Measurements from ENCODE around the gene MLLT10. TPM values are rescaled to one million over a fixed set of nuclear protein-coding genes. Genes with fewer than 3 reads are reported as not detected.

Gene MLLT10
- total RNA-seq, 6 donors from 2014 or later, result 40.1 to 63.9 (median 53.9) TPM

DNA sequence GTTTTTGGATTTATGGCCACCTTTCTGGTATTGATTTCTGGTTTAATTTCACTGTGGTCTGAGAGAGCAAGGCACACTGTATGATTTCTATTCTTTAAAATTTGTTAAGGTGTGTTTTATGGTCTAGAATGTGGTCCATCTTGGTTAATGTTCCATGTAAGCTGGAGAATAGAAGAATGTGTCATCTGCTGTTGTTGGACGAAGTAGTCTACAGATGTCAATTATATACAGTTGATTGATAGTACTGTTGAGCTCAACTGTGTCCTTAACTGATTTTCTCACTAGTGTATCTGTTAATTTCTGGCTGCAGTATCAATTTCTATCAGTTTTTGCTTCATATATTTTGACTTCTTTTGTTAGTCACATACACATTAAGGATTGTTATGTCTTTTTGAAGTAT, 127.1 kb downstream of the MLLT10 start:
- Histone ChIP-seq H3K27me3 (no peaks in the 10 kb centered on the region), H3K9me3 (no peaks in the 10 kb centered on the region), H3K4me1 (peaks cover 0 to 9% (median 7%) of the 10 kb centered on the region in 4 donors), H3K36me3 (peaks cover 0 to 4% (median 0%) of the 10 kb centered on the region in 4 donors), H3K27ac (no peak overlapping the region), H3K4me3 (no peak overlapping the region)
- no peak for ATAC-seq (ENCODE audit: low FRiP score in 2 of 2)
- DNase-seq, result no peak
- no peak for TF ChIP-seq POLR2AphosphoS5 (IDR thresholded peaks at IDR 0.05)
- TF ChIP-seq POLR2A (IDR thresholded peaks at IDR 0.05), result no peak
- no peak for TF ChIP-seq EP300 (IDR thresholded peaks at IDR 0.05)
- 91 to 96% methylated on average over 1 of the region's 1 CpG for WGBS, 2 donors

DNA sequence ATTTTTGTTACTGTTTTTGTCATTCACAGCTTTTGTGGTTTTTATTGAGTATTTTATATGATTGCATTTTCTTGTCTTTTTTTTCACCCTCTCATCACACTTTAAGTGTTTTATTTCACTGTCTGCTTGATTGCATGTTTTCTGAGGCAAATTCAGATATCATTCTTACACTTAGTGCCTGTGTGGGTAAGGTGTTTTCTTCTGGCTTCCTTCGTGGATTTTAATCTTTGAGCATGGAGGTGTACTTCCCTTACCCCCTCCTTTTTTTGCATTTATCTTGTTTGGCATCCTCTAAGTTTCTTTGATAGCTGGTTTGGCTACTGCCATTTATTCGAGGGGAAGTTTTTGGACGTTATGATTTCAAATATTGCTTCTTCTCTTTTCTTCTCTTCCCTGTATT, 127.9 kb downstream of the MLLT10 start:
- DNase-seq (no peak), ATAC-seq (ENCODE audit: low FRiP score in 2 of 2) (no peak)
- Histone ChIP-seq H3K4me3 (no peak overlapping the region), H3K4me1 (peaks cover 0 to 9% (median 7%) of the 10 kb centered on the region in 4 donors), H3K27me3 (no peaks in the 10 kb centered on the region), H3K9me3 (no peaks in the 10 kb centered on the region), H3K27ac (no peak overlapping the region), H3K36me3 (peaks cover 0 to 4% (median 0%) of the 10 kb centered on the region in 4 donors)
- WGBS, 2 donors, result 37 to 52% methylated on average over 3 of the region's 3 CpGs
- TF ChIP-seq, protein P1, sequence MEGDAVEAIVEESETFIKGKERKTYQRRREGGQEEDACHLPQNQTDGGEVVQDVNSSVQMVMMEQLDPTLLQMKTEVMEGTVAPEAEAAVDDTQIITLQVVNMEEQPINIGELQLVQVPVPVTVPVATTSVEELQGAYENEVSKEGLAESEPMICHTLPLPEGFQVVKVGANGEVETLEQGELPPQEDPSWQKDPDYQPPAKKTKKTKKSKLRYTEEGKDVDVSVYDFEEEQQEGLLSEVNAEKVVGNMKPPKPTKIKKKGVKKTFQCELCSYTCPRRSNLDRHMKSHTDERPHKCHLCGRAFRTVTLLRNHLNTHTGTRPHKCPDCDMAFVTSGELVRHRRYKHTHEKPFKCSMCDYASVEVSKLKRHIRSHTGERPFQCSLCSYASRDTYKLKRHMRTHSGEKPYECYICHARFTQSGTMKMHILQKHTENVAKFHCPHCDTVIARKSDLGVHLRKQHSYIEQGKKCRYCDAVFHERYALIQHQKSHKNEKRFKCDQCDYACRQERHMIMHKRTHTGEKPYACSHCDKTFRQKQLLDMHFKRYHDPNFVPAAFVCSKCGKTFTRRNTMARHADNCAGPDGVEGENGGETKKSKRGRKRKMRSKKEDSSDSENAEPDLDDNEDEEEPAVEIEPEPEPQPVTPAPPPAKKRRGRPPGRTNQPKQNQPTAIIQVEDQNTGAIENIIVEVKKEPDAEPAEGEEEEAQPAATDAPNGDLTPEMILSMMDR (IDR thresholded peaks at IDR 0.05), result no peak
- no peak for TF ChIP-seq POLR2AphosphoS5 (IDR thresholded peaks at IDR 0.05)
- TF ChIP-seq POLR2A (IDR thresholded peaks at IDR 0.05), result no peak
- TF ChIP-seq EP300 (IDR thresholded peaks at IDR 0.05), result no peak

DNA sequence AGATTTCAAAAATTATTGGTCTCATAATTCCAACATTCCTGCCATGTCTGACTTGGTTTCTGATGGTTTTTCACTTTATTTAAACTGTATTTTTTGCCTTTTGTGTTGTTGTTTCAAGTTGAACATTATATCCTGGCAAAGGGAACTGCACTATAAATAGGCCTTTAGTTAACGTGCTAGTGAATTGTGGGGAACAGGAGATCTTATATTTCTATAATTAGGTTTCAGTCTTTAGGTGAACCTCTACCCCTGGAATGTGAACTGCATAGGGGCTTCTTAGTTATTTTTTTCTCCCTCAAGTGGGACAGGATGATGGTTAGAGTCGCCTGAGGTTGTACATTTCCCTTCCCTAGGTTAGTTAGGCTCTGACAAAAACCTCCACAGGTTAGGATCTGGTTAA, 128.6 kb downstream of the MLLT10 start:
- H3K27me3 ChIP-seq, result no peaks in the 10 kb centered on the region
- no peak for ATAC-seq (ENCODE audit: low FRiP score in 2 of 2)
- H3K9me3 ChIP-seq, result no peaks in the 10 kb centered on the region
- no peak for DNase-seq
- H3K27ac ChIP-seq, result no peak overlapping the region
- H3K4me1 ChIP-seq, result peaks cover 0 to 9% (median 7%) of the 10 kb centered on the region in 4 donors
- TF ChIP-seq, protein P1 (IDR thresholded peaks at IDR 0.05), result no peak
- TF ChIP-seq POLR2AphosphoS5 (IDR thresholded peaks at IDR 0.05) (no peak), POLR2A (IDR thresholded peaks at IDR 0.05) (no peak), EP300 (IDR thresholded peaks at IDR 0.05) (no peak)
- H3K36me3 ChIP-seq, result peaks cover 0 to 4% (median 0%) of the 10 kb centered on the region in 4 donors
- no peak overlapping the region for H3K4me3 ChIP-seq
- 69 to 75% methylated on average over 2 of the region's 2 CpGs for WGBS, 2 donors

DNA sequence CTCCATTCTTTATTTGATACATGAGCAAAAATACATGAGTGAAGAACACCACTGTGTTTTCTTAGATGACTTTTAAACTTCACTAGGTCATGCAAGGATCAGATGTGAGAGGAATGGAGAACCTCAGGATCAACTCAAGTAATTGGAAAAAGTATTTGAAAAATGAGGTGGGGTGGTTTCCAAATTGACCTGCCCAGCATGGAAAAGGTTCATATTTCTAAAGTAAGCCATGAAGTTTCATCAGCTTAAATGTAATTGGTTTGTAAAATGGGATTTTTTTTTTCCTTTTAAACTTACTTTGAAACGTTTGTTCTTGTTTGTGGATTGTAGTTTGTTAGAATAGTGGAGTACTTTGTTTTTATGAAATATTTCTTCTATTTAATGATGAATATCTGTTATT, 134.8 kb downstream of the MLLT10 start:
- Histone ChIP-seq H3K4me3 (no peak overlapping the region), H3K4me1 (peaks cover 0 to 9% (median 3%) of the 10 kb centered on the region in 4 donors), H3K27me3 (no peaks in the 10 kb centered on the region), H3K9me3 (no peaks in the 10 kb centered on the region), H3K27ac (no peak overlapping the region), H3K36me3 (peaks cover 0 to 11% (median 1%) of the 10 kb centered on the region in 4 donors)
- ATAC-seq (ENCODE audit: low FRiP score in 2 of 2) (no peak), DNase-seq (no peak)
- no peak for TF ChIP-seq POLR2AphosphoS5 (IDR thresholded peaks at IDR 0.05)
- TF ChIP-seq EP300 (IDR thresholded peaks at IDR 0.05), result no peak
- WGBS, 2 donors, result 65 to 71% methylated on average over 1 of the region's 1 CpG

DNA sequence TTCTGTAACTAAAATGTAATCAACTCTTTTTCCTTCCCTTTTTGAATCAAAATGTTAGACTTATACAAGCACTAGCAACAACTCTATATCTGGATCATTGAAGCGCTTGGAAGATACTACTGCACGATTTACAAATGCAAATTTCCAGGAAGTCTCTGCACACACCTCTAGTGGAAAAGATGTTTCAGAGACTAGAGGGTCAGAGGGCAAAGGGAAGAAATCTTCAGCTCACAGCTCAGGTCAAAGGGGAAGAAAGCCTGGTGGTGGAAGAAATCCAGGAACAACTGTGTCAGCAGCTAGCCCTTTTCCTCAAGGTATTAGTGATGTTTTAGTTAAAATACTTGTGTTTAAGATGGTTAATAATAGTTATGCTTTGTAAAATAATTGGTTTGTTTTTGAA, 136.4 kb downstream of the MLLT10 start:
- WGBS, 2 donors, result 58 to 75% methylated on average over 2 of the region's 2 CpGs
- TF ChIP-seq POLR2A (IDR thresholded peaks at IDR 0.05) (no peak), POLR2AphosphoS5 (IDR thresholded peaks at IDR 0.05) (no peak)

DNA sequence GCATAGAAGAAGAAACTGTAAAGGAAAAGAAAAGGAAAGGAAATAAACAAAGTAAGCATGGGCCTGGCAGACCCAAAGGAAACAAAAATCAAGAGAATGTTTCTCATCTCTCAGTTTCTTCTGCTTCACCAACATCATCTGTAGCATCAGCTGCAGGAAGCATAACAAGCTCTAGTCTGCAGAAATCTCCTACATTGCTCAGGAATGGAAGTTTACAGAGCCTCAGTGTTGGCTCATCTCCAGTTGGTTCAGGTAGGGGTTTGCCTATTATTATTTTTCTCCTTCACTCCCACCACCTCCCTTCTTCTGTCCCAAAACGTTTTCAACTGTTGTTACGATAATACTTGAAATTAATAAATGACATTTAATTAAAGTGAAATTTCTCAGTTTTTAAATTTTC, 139.6 kb downstream of the MLLT10 start:
- TF ChIP-seq, protein P1 (IDR thresholded peaks at IDR 0.05), result no peak
- TF ChIP-seq POLR2A (IDR thresholded peaks at IDR 0.05) (no peak), POLR2AphosphoS5 (IDR thresholded peaks at IDR 0.05) (no peak), EP300 (IDR thresholded peaks at IDR 0.05) (no peak)
- DNase-seq, result no peak
- Histone ChIP-seq H3K9me3 (no peaks in the 10 kb centered on the region), H3K27me3 (no peaks in the 10 kb centered on the region), H3K4me1 (peaks cover 0 to 9% (median 3%) of the 10 kb centered on the region in 4 donors), H3K27ac (no peak overlapping the region), H3K36me3 (peaks cover 0 to 8% (median 1%) of the 10 kb centered on the region in 4 donors), H3K4me3 (no peak overlapping the region)
- no peak for ATAC-seq (ENCODE audit: low FRiP score in 2 of 2)
- 79 to 82% methylated on average over 2 of the region's 2 CpGs for WGBS, 2 donors

More for the DNA sequence above, 136.4 kb downstream of the MLLT10 start:
- H3K4me1 ChIP-seq, result peaks cover 0 to 9% (median 3%) of the 10 kb centered on the region in 4 donors
- H3K9me3 ChIP-seq, result no peaks in the 10 kb centered on the region
- DNase-seq, result no peak
- ATAC-seq (ENCODE audit: low FRiP score in 2 of 2), result no peak
- no peak overlapping the region for H3K27ac ChIP-seq
- peaks cover 0 to 11% (median 1%) of the 10 kb centered on the region in 4 donors for H3K36me3 ChIP-seq
- no peak overlapping the region for H3K4me3 ChIP-seq
- H3K27me3 ChIP-seq, result no peaks in the 10 kb centered on the region
